Endothelial cell of umbilical vein (primary cell): ENCODE results near the gene SPAG9. TPM values are rescaled to one million over a fixed set of nuclear protein-coding genes. Genes with fewer than 3 reads are reported as not detected.

Source experiments
- BruUV-seq: library from RNA; stranded (reverse); fragments of 400-500 nt; replicated peaks from 2 replicates; lab custom pipeline; 2021; lab: Mats Ljungman, UMichigan
- CTCF ChIA-PET: fragments of 300-600, 350-600 bp; sonication (Branson Sonifier 250); formaldehyde crosslinking; loops from one replicate; lab custom pipeline; 2021; ENCODE audit warnings: antibody characterized with exemption, inconsistent platforms; lab: Charles Lee
- POLR2A ChIA-PET: fragments of 300-600, 350-600 bp; sonication (Branson Sonifier 250); formaldehyde crosslinking; loops from one replicate; lab custom pipeline; 2021; ENCODE audit warnings: antibody characterized with exemption, inconsistent platforms; lab: Charles Lee
- DNase-seq: peaks from one replicate; pipeline ENCODE4 v3.0.0-alpha.2; 2011; ENCODE audit warnings: low read depth, low spot score
- FAIRE-seq: peaks from 2 replicates; lab custom pipeline; 2011; peaks lifted over from hg19 to GRCh38; lab: Jason Lieb, UNC
- H2AFZ ChIP-seq: 2 replicates; pipeline ENCODE4 v1.6.0; 2012; ENCODE audit warnings: low read depth, low read length, control low read depth, inconsistent platforms
- H3K27ac ChIP-seq: 2 replicates; pipeline ENCODE4 v1.5.1; 2011; ENCODE audit warnings: low read depth, mild to moderate bottlenecking, control low read depth, low read length, moderate library complexity; ENCODE audit not compliant: insufficient read depth
- H3K27me3 ChIP-seq, 2 experiments: 2 replicates each; pipeline versions ENCODE4 v1.6.0 to v1.6.1; 2011; ENCODE audit warnings: low read length in 2 of 2, mixed read lengths in 1 of 2; ENCODE audit not compliant: control insufficient read depth in 2 of 2, insufficient read depth in 2 of 2
- H3K36me3 ChIP-seq, 2 experiments: 2 replicates in 1 of 2; 3 replicates in 1 of 2; pipeline ENCODE4 v1.5.1; 2011; ENCODE audit warnings: low read length in 2 of 2, mild to moderate bottlenecking in 1 of 2, moderate library complexity in 1 of 2; ENCODE audit not compliant: control insufficient read depth in 2 of 2, insufficient read depth in 2 of 2; ENCODE audit errors: extremely low read depth in 1 of 2
- H3K4me1 ChIP-seq: 3 replicates; pipeline ENCODE4 v1.5.1; 2011; ENCODE audit warnings: mild to moderate bottlenecking, low read length; ENCODE audit not compliant: control insufficient read depth, insufficient read depth; ENCODE audit errors: extremely low read depth
- H3K4me2 ChIP-seq: 2 replicates; pipeline ENCODE4 v1.6.1; 2011; ENCODE audit warnings: low read length, control low read depth, mixed read lengths; ENCODE audit not compliant: insufficient read depth
- H3K4me3 ChIP-seq, 3 experiments: fragments of 200-600 bp in 1 of 3; sonication (generic), shearing (Covaris generic) in 1 of 3; replicated peaks in 1 of 3; 2 replicates each; pipeline ENCODE4 v1.5.1; 2011 to 2016; ENCODE audit warnings: control low read depth in 3 of 3, low read length in 3 of 3, mild to moderate bottlenecking in 2 of 3, inconsistent platforms in 1 of 3, low read depth in 1 of 3, moderate library complexity in 1 of 3; ENCODE audit not compliant: insufficient read depth in 1 of 3
- H3K79me2 ChIP-seq: 2 replicates; pipeline ENCODE4 v1.6.0; 2012; ENCODE audit warnings: low read length, inconsistent platforms; ENCODE audit not compliant: control insufficient read depth, insufficient read depth
- H3K9ac ChIP-seq: replicated peaks from 2 replicates; pipeline ENCODE3; 2011; ENCODE audit warnings: low read length, control low read depth; ENCODE audit not compliant: insufficient read depth; ENCODE audit errors: extremely low read depth
- H3K9me1 ChIP-seq: replicated peaks from 3 replicates; pipeline ENCODE4 v1.6.0; 2011; ENCODE audit warnings: mild to moderate bottlenecking, low read length; ENCODE audit not compliant: control insufficient read depth, insufficient read depth; ENCODE audit errors: extremely low read depth
- H3K9me3 ChIP-seq: replicated peaks from 2 replicates; pipeline ENCODE4 v1.5.1; 2012; ENCODE audit warnings: low read length, inconsistent platforms; ENCODE audit not compliant: control insufficient read depth, insufficient read depth
- H4K20me1 ChIP-seq: replicated peaks from 2 replicates; pipeline ENCODE3; 2011; ENCODE audit warnings: mild to moderate bottlenecking, low read length; ENCODE audit not compliant: control insufficient read depth, insufficient read depth; ENCODE audit errors: extremely low read depth
- EZH2 ChIP-seq: IDR thresholded peaks from 2 replicates; pipeline ENCODE4 v1.6.1; 2012; ENCODE audit warnings: borderline replicate concordance, low read depth, mild to moderate bottlenecking, moderate library complexity, low read length, inconsistent platforms; ENCODE audit not compliant: severe bottlenecking
- FOS ChIP-seq: IDR thresholded peaks from 2 replicates; pipeline ENCODE4 v1.6.1; 2011; ENCODE audit warnings: mild to moderate bottlenecking, low read length, moderate library complexity, borderline replicate concordance; ENCODE audit not compliant: insufficient read depth
- MYC ChIP-seq: IDR thresholded peaks from one replicate; pipeline ENCODE4 v1.6.1; 2011; ENCODE audit warnings: mild to moderate bottlenecking, low read depth, low read length
- POLR2AphosphoS5 ChIP-seq: IDR thresholded peaks from 2 replicates; pipeline ENCODE4 v1.6.1; 2012; ENCODE audit warnings: low read depth, mild to moderate bottlenecking, control low read depth, low read length, moderate library complexity; ENCODE audit not compliant: insufficient read depth
- dilution Hi-C: fragments of 300-500 bp; cut with MboI; formaldehyde crosslinking; loops from one replicate; pipeline ENCODE4 v1.15.0; 2019; ENCODE audit warnings: low sequenced_read_pairs; ENCODE audit not compliant: extremely low pct_ligation_motif_present
- intact Hi-C: fragments of 100-400 bp; cut with micrococcal nuclease; formaldehyde crosslinking; loops from one replicate; pipeline ENCODE4 v1.10.0; 2022
- polyA plus RNA-seq, 4 experiments: library from polyadenylated mRNA; depleted of rRNA in 3 of 4; stranded (reverse) in 3 of 4; unstranded in 1 of 4; fragments of >200 nt; gene quantifications; 2 replicates each; pipeline versions ENCODE4 v1.2.1 to v1.2.3, GENCODE V29; 2011 to 2012; ENCODE audit warnings: missing spikeins in 1 of 4
- total RNA-seq: library from RNA; stranded (reverse); gene quantifications from 2 replicates; pipeline ENCODE4 v1.2.3, GENCODE V29; 2021

Gene SPAG9
- total and polyA plus RNA-seq, 2 donors (not counting 3 experiments of a cell fraction or from before 2014, with no cell fraction given), result 16.5 to 75.0 TPM

DNA sequence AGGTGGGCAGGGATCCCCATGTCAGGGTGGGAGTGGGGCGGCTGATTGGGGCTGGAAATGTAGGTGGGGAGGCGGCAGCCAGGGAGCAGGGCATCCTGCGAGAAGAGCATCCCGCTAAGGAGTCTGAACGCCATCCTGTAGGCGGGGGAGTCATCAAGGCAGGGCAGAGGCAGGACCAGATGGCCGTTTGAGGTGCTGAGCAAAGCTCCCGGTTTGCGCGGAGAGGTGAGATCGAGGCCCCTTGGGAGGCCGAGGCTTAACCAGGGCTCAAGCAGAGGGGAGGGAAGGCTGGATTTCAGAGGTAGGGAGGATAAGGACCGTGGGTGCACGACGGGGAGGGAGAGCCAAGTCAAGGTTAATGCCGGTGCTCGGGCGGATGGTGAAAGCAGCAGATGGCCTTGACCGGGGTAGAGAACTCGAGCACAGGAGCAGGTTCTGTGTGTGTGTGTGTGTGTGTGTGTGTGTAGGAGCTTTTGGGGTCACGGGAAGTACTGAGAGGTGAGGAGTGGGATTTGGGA is 45.1 kb upstream of the SPAG9 start:
- Histone ChIP-seq H3K9ac (peak overlapping the region; percentile 84), H3K9me1 (no peaks in the 10 kb centered on the region), H2AFZ (peak overlapping the region; percentile 96), H3K27me3 (no peaks in the 10 kb centered on the region), H3K4me3 (peak overlapping the region; percentile 35 to 59 (median 45)), H3K9me3 (no peaks in the 10 kb centered on the region), H3K79me2 (peaks cover 24% of the 10 kb centered on the region), H3K27ac (peak overlapping the region; percentile 67), H3K4me1 (peaks cover 16% of the 10 kb centered on the region), H3K36me3 (peaks cover 13 to 17% of the 10 kb centered on the region in 2 experiments), H3K4me2 (peak overlapping the region; percentile 77), H4K20me1 (no peaks in the 10 kb centered on the region)
- TF ChIP-seq POLR2AphosphoS5 (peak; percentile 74), MYC (no peak)
- dilution Hi-C loops (no loop called here), intact Hi-C loops (loop anchor here (1.0 kb wide), 2 partner anchors 12 to 95 kb away; partner anchors contain the start of genes MBTD1, NME1 and UTP18)
- ChIA-PET POLR2A (interaction anchor here (0.6 to 1.0 kb wide), 2 partner anchors 45 to 299 kb away, joined by 3 read pairs; partner anchors contain the start of genes SPAG9 and TOB1), CTCF (interaction anchor here (0.6 to 2.1 kb wide), 10 partner anchors 10 to 409 kb away, joined by 3 to 8 read pairs (median 5); partner anchors contain the start of genes NME1, SPAG9 and UTP18)
- TSS peak; percentile 62 for BruUV-seq
- FAIRE-seq (no peak), DNase-seq (no peak)

- Histone ChIP-seq H3K79me2 (peaks cover 24% of the 10 kb centered on the region), H2AFZ (no peak overlapping the region), H3K9me3 (no peaks in the 10 kb centered on the region), H4K20me1 (no peaks in the 10 kb centered on the region), H3K36me3 (peaks cover 15% of the 10 kb centered on the region in 2 experiments), H3K9me1 (no peaks in the 10 kb centered on the region), H3K9ac (no peak overlapping the region), H3K27me3 (no peaks in the 10 kb centered on the region), H3K4me3 (no peak overlapping the region), H3K4me1 (peaks cover 16% of the 10 kb centered on the region), H3K27ac (no peak overlapping the region), H3K4me2 (no peak overlapping the region)
- DNase-seq (no peak), FAIRE-seq (no peak)
- CTCF ChIA-PET, result interaction anchor here (0.7 to 2.1 kb wide), 5 partner anchors 10 to 164 kb away, joined by 3 to 6 read pairs (median 5); partner anchors contain the start of genes NME1 and SPAG9
- POLR2A ChIA-PET, result interaction anchor here (1.0 kb wide), 1 partner anchor 44 kb away, joined by 3 read pairs; the partner anchor contains the start of gene SPAG9
- TF ChIP-seq POLR2AphosphoS5 (no peak), EZH2 (no peak), FOS (no peak)
- intact Hi-C loops (no loop called here), dilution Hi-C loops (no loop called here)
- BruUV-seq, result no TSS peak
These were observed 44.4 kb upstream of the SPAG9 start for GRCh38 chr17:51164911-51165679.
